H1 (cell line): ENCODE measurements around the gene FGF10. TPM values are rescaled to one million over a fixed set of nuclear protein-coding genes. Genes with fewer than 3 reads are reported as not detected.

ENCODE experiments used
- CTCF ChIA-PET: fragments of 300-600 bp; sonication (Branson Sonifier 250); formaldehyde crosslinking; loops from one replicate; lab custom pipeline; 2021; ENCODE audit not compliant: partially characterized antibody; lab: Charles Lee
- POLR2A ChIA-PET: fragments of 300-600 bp; sonication (Branson Sonifier 250); formaldehyde crosslinking; loops from one replicate; lab custom pipeline; 2021; ENCODE audit warnings: inconsistent platforms; ENCODE audit not compliant: partially characterized antibody; lab: Charles Lee
- DNase-seq, 2 experiments: peaks; one replicate each; pipeline versions ENCODE4 v3.0.0 to v3.0.0-alpha.2; 2010 to 2022; ENCODE audit warnings: low spot score in 2 of 2, low read depth in 1 of 2, mixed read lengths in 1 of 2
- FAIRE-seq: peaks from 2 replicates; lab custom pipeline; 2011; peaks lifted over from hg19 to GRCh38; lab: Jason Lieb, UNC
- H2AFZ ChIP-seq: 2 replicates; pipeline ENCODE4 v1.8.1; 2012; ENCODE audit warnings: low read length, inconsistent platforms
- H2AK5ac ChIP-seq: 2 replicates; pipeline ENCODE4 v1.6.1; 2013; ENCODE audit warnings: low read depth, low read length
- H2BK120ac ChIP-seq: replicated peaks from 2 replicates; pipeline ENCODE3; 2013; ENCODE audit warnings: low read depth, low read length, inconsistent platforms
- H2BK12ac ChIP-seq: 2 replicates; pipeline ENCODE4 v1.6.1; 2013; ENCODE audit warnings: low read depth, low read length
- H2BK15ac ChIP-seq: 2 replicates; pipeline ENCODE4 v1.6.1; 2013; ENCODE audit warnings: low read length
- H2BK20ac ChIP-seq: 2 replicates; pipeline ENCODE4 v1.6.1; 2013; ENCODE audit warnings: low read length
- H2BK5ac ChIP-seq: 2 replicates; pipeline ENCODE4 v1.6.1; 2013; ENCODE audit warnings: low read depth, low read length
- H3K14ac ChIP-seq: 2 replicates; pipeline ENCODE4 v1.6.1; 2013; ENCODE audit warnings: inconsistent platforms; ENCODE audit not compliant: insufficient read length
- H3K18ac ChIP-seq: 2 replicates; pipeline ENCODE4 v1.6.1; 2013; ENCODE audit warnings: low read length; ENCODE audit errors: extremely low read depth
- H3K23ac ChIP-seq: 2 replicates; pipeline ENCODE4 v1.6.1; 2013; ENCODE audit warnings: inconsistent platforms; ENCODE audit not compliant: insufficient read length
- H3K23me2 ChIP-seq: 2 replicates; pipeline ENCODE4 v1.6.1; 2013; ENCODE audit warnings: low read depth, low read length
- H3K27ac ChIP-seq: 2 replicates; pipeline ENCODE4 v1.6.1; 2011; ENCODE audit warnings: low read depth, low read length, inconsistent platforms
- H3K27me3 ChIP-seq, 4 experiments: replicated peaks in 1 of 4; 1 replicate in 1 of 4; 2 replicates in 3 of 4; pipeline versions ENCODE4 v1.6.1 to v1.8.1; 2011 to 2013; ENCODE audit warnings: low read length in 3 of 4, mild to moderate bottlenecking in 3 of 4, inconsistent platforms in 2 of 4, mixed read lengths in 2 of 4, moderate library complexity in 1 of 4; ENCODE audit not compliant: control insufficient read depth in 3 of 4, insufficient read depth in 3 of 4; ENCODE audit errors: extremely low read depth in 1 of 4
- H3K36me3 ChIP-seq, 4 experiments: 2 replicates each; pipeline versions ENCODE4 v1.6.1 to v1.8.1; 2011 to 2013; ENCODE audit warnings: mild to moderate bottlenecking in 4 of 4, low read length in 3 of 4, moderate library complexity in 2 of 4, control low read depth in 1 of 4, inconsistent platforms in 1 of 4; ENCODE audit not compliant: insufficient read depth in 4 of 4, control insufficient read depth in 2 of 4
- H3K4ac ChIP-seq: replicated peaks from 2 replicates; pipeline ENCODE3; 2013; ENCODE audit warnings: low read length, low read depth, mixed read lengths, inconsistent platforms; ENCODE audit not compliant: insufficient read length
- H3K4me1 ChIP-seq, 4 experiments: replicated peaks in 1 of 4; 1 replicate in 1 of 4; 2 replicates in 3 of 4; pipeline versions ENCODE4 v1.6.1 to v1.8.1; 2011 to 2013; ENCODE audit warnings: low read length in 3 of 4, inconsistent platforms in 2 of 4, mixed read lengths in 1 of 4; ENCODE audit not compliant: insufficient read depth in 4 of 4, control insufficient read depth in 3 of 4
- H3K4me2 ChIP-seq, 2 experiments: 2 replicates each; pipeline versions ENCODE4 v1.6.1 to v1.8.1; 2011 to 2013; ENCODE audit warnings: low read depth in 2 of 2, low read length in 2 of 2, control low read depth in 1 of 2, inconsistent platforms in 1 of 2, mild to moderate bottlenecking in 1 of 2; ENCODE audit not compliant: insufficient read depth in 1 of 2
- H3K4me3 ChIP-seq, 4 experiments: fragments of 200-600, 300-600 bp in 1 of 4; sonication (generic), shearing (Covaris generic), sonication (Bioruptor Twin) in 1 of 4; 2 replicates each; pipeline versions ENCODE4 v1.5.1 to v1.8.1; 2011 to 2016; ENCODE audit warnings: low read length in 4 of 4, low read depth in 3 of 4, control low read depth in 2 of 4, inconsistent platforms in 2 of 4, mild to moderate bottlenecking in 2 of 4, mixed read lengths in 1 of 4, moderate library complexity in 1 of 4; ENCODE audit not compliant: insufficient read depth in 2 of 4; ENCODE audit errors: extremely low read depth in 1 of 4
- H3K56ac ChIP-seq: replicated peaks from 2 replicates; pipeline ENCODE3; 2013; ENCODE audit warnings: low read depth, mild to moderate bottlenecking, mixed read lengths, low read length, inconsistent platforms; ENCODE audit not compliant: insufficient read length
- H3K79me1 ChIP-seq: 2 replicates; pipeline ENCODE4 v1.6.1; 2013; ENCODE audit warnings: low read depth, low read length, control low read depth
- H3K79me2 ChIP-seq, 2 experiments: 2 replicates each; pipeline versions ENCODE4 v1.6.1 to v1.8.1; 2012 to 2013; ENCODE audit warnings: low read length in 2 of 2, mild to moderate bottlenecking in 2 of 2, inconsistent platforms in 1 of 2; ENCODE audit not compliant: insufficient read depth in 2 of 2, control insufficient read depth in 1 of 2
- H3K9ac ChIP-seq, 4 experiments: replicated peaks in 1 of 4; 1 replicate in 1 of 4; 2 replicates in 3 of 4; pipeline versions ENCODE4 v1.6.1 to v1.8.1; 2011 to 2013; ENCODE audit warnings: low read depth in 3 of 4, low read length in 3 of 4, control low read depth in 2 of 4, mild to moderate bottlenecking in 2 of 4, moderate library complexity in 2 of 4, inconsistent platforms in 1 of 4; ENCODE audit errors: extremely low read depth in 1 of 4
- H3K9me3 ChIP-seq, 2 experiments: 2 replicates each; pipeline versions ENCODE4 v1.6.1 to v1.8.1; 2012 to 2013; ENCODE audit warnings: mild to moderate bottlenecking in 2 of 2, moderate library complexity in 2 of 2, control low read depth in 1 of 2, inconsistent platforms in 1 of 2, low read depth in 1 of 2, low read length in 1 of 2, mixed read lengths in 1 of 2; ENCODE audit not compliant: insufficient read depth in 2 of 2
- H4K20me1 ChIP-seq, 2 experiments: replicated peaks in 1 of 2; 2 replicates each; pipeline versions ENCODE3 to v1.8.1; 2011 to 2013; ENCODE audit warnings: inconsistent platforms in 2 of 2, low read length in 2 of 2, mild to moderate bottlenecking in 1 of 2; ENCODE audit not compliant: insufficient read depth in 2 of 2, control insufficient read depth in 1 of 2
- H4K5ac ChIP-seq: 2 replicates; pipeline ENCODE4 v1.6.1; 2013; ENCODE audit warnings: low read length, low read depth, mixed read lengths, inconsistent platforms; ENCODE audit not compliant: insufficient read length
- H4K8ac ChIP-seq: 2 replicates; pipeline ENCODE4 v1.8.0; 2013; ENCODE audit warnings: mild to moderate bottlenecking, moderate library complexity, low read length, inconsistent platforms; ENCODE audit not compliant: insufficient read depth; ENCODE audit errors: extremely low read depth
- H4K91ac ChIP-seq: replicated peaks from 2 replicates; pipeline ENCODE3; 2013; ENCODE audit warnings: low read length, mixed read lengths, inconsistent platforms; ENCODE audit not compliant: insufficient read length
- TCF12 ChIP-seq: IDR thresholded peaks from 2 replicates; pipeline ENCODE4 v1.6.1; 2011; ENCODE audit warnings: low read depth, mild to moderate bottlenecking, low read length
- WGBS, 2 experiments: shearing (Covaris generic) in 1 of 2; methylation state at CpG; one replicate each; pipeline versions ENCODE4 v1.1.6 to v1.1.7; 2013 to 2015; ENCODE audit warnings: low lambda C conversion rate in 2 of 2, mixed read lengths in 2 of 2, inconsistent platforms in 1 of 2, low coverage in 1 of 2, missing lambda C conversion rate in 1 of 2; ENCODE audit not compliant: insufficient replicate concordance in 2 of 2, insufficient coverage in 1 of 2, insufficient read length in 1 of 2; ENCODE audit errors: extremely low coverage in 1 of 2, missing lambda C conversion rate in 1 of 2; 5-methylcytosine and 5-hydroxymethylcytosine counted together
- polyA plus RNA-seq, 7 experiments: library from polyadenylated mRNA; depleted of rRNA in 3 of 7; stranded (reverse) in 5 of 7; unstranded in 2 of 7; fragments of >200 nt in 5 of 7; fragments of 200-250 nt in 2 of 7; gene quantifications; 1 replicate in 5 of 7; 2 replicates in 1 of 7; 4 replicates in 1 of 7; pipeline versions ENCODE4 v1.2.1 to v1.2.3, GENCODE V29; 2011 to 2013; ENCODE audit warnings: missing spikeins in 2 of 7, mixed read lengths in 2 of 7
- total RNA-seq: library from RNA; stranded (reverse); fragmentation: NEBNext Ultra II Directional; extraction: Animal tissue kit (Norgen Biotek cat#: 25700); gene quantifications from 2 replicates; pipeline ENCODE4 v1.2.1, GENCODE V29; 2021

Gene FGF10
- total and polyA plus RNA-seq, 2 of the 8 experiments (the other 6 are each of a cell fraction or from before 2014, with no cell fraction given) = 0.06 to 0.54 TPM

GRCh38 chr5:44372028-44372427 lies 17.2 kb downstream of the FGF10 start:
- TF ChIP-seq TCF12 = no peak
- Histone ChIP-seq H3K79me1 (no peaks in the 10 kb centered on the region), H3K79me2 (no peaks in the 10 kb centered on the region), H3K4ac (no peak overlapping the region), H4K8ac (no peak overlapping the region), H3K23ac (no peak overlapping the region), H2BK12ac (no peak overlapping the region), H3K14ac (no peak overlapping the region), H3K4me2 (no peak overlapping the region), H3K56ac (no peak overlapping the region), H3K23me2 (no peaks in the 10 kb centered on the region), H3K27ac (no peak overlapping the region), H2AK5ac (no peak overlapping the region), H4K20me1 (no peaks in the 10 kb centered on the region), H4K5ac (no peak overlapping the region), H3K36me3 (no peaks in the 10 kb centered on the region), H3K27me3 (no peaks in the 10 kb centered on the region), H2BK5ac (no peak overlapping the region), H3K9ac (no peak overlapping the region), H3K4me3 (no peak overlapping the region), H2BK20ac (no peak overlapping the region), H3K9me3 (no peaks in the 10 kb centered on the region), H3K4me1 (no peaks in the 10 kb centered on the region), H4K91ac (no peak overlapping the region), H2AFZ (no peak overlapping the region; the same call in 1 of the 2 replicates), H3K18ac (no peak overlapping the region), H2BK120ac (no peak overlapping the region), H2BK15ac (no peak overlapping the region)
- DNase-seq (no peak), FAIRE-seq (no peak)
- 87% methylated on average over 4 of the region's 4 CpGs; no CpG with 5 or more reads in 1 of the 2 experiments for WGBS, 2 experiments
- CTCF ChIA-PET = no interaction called here
- POLR2A ChIA-PET = no interaction called here
